Measurements from ENCODE around the gene MAD1L1.

DNA sequence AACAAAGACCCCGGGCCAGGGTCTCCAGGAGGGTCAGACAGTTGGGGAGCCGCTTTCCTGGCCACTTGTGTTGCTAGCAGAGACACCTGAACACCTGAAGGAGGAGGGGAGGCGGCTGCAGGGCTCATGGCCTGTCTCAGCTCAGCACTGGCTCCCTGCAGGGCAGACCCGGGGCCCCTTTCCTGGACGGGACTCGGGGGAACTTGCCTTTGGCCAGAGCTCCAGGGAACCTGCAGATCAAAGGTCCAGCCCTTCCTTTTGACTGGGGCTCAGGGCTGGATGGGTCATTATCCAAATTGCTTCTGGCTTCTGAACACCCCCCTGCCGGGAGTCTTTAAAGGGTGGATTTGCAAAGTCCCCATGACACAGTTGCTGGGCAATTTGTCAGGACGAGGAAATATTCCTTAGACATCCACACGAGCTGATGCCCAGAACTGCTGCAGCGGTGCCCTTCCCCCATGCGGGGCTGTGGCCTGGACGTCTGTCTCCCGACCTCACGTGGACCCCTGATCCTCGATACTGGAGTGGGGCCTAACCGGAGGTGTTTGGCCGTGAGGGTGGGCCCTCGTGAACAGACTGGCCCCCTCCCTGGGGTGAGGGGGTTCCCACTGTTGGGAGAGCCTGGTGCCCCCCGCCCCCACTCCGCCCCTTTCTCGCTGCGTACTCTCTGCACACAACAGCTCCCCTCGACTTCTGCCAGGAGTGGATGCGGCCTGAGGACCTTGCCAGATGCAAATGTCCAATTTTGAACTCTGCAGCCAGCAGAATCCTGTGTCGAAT is 368.4 kb downstream of the MAD1L1 start:
- TF ChIP-seq, protein P1, sequence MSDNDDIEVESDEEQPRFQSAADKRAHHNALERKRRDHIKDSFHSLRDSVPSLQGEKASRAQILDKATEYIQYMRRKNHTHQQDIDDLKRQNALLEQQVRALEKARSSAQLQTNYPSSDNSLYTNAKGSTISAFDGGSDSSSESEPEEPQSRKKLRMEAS (IDR thresholded peaks at IDR 0.05; ENCODE audit: insufficient read depth, insufficient read length): no peak
- TF ChIP-seq, protein P2, sequence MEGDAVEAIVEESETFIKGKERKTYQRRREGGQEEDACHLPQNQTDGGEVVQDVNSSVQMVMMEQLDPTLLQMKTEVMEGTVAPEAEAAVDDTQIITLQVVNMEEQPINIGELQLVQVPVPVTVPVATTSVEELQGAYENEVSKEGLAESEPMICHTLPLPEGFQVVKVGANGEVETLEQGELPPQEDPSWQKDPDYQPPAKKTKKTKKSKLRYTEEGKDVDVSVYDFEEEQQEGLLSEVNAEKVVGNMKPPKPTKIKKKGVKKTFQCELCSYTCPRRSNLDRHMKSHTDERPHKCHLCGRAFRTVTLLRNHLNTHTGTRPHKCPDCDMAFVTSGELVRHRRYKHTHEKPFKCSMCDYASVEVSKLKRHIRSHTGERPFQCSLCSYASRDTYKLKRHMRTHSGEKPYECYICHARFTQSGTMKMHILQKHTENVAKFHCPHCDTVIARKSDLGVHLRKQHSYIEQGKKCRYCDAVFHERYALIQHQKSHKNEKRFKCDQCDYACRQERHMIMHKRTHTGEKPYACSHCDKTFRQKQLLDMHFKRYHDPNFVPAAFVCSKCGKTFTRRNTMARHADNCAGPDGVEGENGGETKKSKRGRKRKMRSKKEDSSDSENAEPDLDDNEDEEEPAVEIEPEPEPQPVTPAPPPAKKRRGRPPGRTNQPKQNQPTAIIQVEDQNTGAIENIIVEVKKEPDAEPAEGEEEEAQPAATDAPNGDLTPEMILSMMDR (IDR thresholded peaks at IDR 0.05; ENCODE audit: extremely low read depth in 1 of 2, insufficient read depth in 1 of 2, low read depth in 1 of 2, low read length in 2 of 2): no peak
